GM12878 (cell line): ENCODE results near the gene TNFAIP1. TPM values are rescaled to one million over a fixed set of nuclear protein-coding genes. Genes with fewer than 3 reads are reported as not detected.

ENCODE experiments used
- ATAC-seq: fragments of 200-7000 bp; cut with Tn5 transposase; 3 replicates; pipeline ENCODE4 v1.9.1; 2020; ENCODE audit warnings: mild to moderate bottlenecking, moderate library complexity
- BruUV-seq: library from RNA; stranded (reverse); fragments of 400-500 nt; replicated peaks from 2 replicates; lab custom pipeline; 2021; lab: Mats Ljungman, UMichigan
- CTCF ChIA-PET: fragments of 300-600 bp; sonication (Branson Sonifier 250); formaldehyde crosslinking; extraction: SDS; loops from one replicate; lab custom pipeline; 2021; ENCODE audit warnings: inconsistent platforms; lab: Yijun Ruan, JAX
- POLR2A ChIA-PET: fragments of 350-600 bp; formaldehyde crosslinking; extraction: SDS; loops from one replicate; lab custom pipeline; 2021; ENCODE audit warnings: inconsistent platforms; lab: Charles Lee
- RAD21 ChIA-PET: fragments of 300-600 bp; sonication (Branson Sonifier 250); formaldehyde crosslinking; loops from one replicate; lab custom pipeline; 2023; ENCODE audit warnings: antibody characterized with exemption; ENCODE audit not compliant: unreplicated experiment; lab: Charles Lee
- SMC1A ChIA-PET: fragments of 300-600 bp; sonication (Branson Sonifier 250); formaldehyde crosslinking; loops from one replicate; lab custom pipeline; 2023; ENCODE audit not compliant: unreplicated experiment, uncharacterized antibody; lab: Charles Lee
- DNase-seq: peaks from one replicate; pipeline ENCODE4 v3.0.0-alpha.2; 2011; ENCODE audit warnings: low read depth, low spot score
- FAIRE-seq: peaks from 3 replicates; lab custom pipeline; 2011; peaks lifted over from hg19 to GRCh38; lab: Jason Lieb, UNC
- H2AFZ ChIP-seq: 2 replicates; pipeline ENCODE4 v1.6.0; 2011; ENCODE audit warnings: low read depth, low read length, control low read depth; ENCODE audit not compliant: control insufficient read depth
- H3K27ac ChIP-seq: 2 replicates; pipeline ENCODE4 v1.5.1; 2011; ENCODE audit warnings: control low read depth; ENCODE audit not compliant: control insufficient read depth, insufficient read depth
- H3K27me3 ChIP-seq, 2 experiments: replicated peaks in 1 of 2; 2 replicates each; pipeline versions ENCODE4 v1.6.0 to v1.6.1; 2011; ENCODE audit warnings: low read length in 1 of 2; ENCODE audit not compliant: control insufficient read depth in 2 of 2, insufficient read depth in 2 of 2
- H3K36me3 ChIP-seq, 2 experiments: 2 replicates each; pipeline ENCODE4 v1.5.1; 2011; ENCODE audit warnings: low read length in 1 of 2; ENCODE audit not compliant: control insufficient read depth in 2 of 2, insufficient read depth in 2 of 2
- H3K4me1 ChIP-seq: 2 replicates; pipeline ENCODE4 v1.6.1; 2011; ENCODE audit warnings: mild to moderate bottlenecking, low read length, moderate library complexity, mixed read lengths; ENCODE audit not compliant: control insufficient read depth, insufficient read depth
- H3K4me2 ChIP-seq: 2 replicates; pipeline ENCODE4 v1.6.0; 2011; ENCODE audit warnings: control low read depth; ENCODE audit not compliant: control insufficient read depth, insufficient read depth
- H3K4me3 ChIP-seq: fragments of 200-600 bp; sonication (generic); 2 replicates; pipeline ENCODE4 v1.5.1; 2016
- H3K79me2 ChIP-seq: 2 replicates; pipeline ENCODE4 v1.6.0; 2011; ENCODE audit warnings: low read length; ENCODE audit not compliant: control insufficient read depth, insufficient read depth
- H3K9ac ChIP-seq: 2 replicates; pipeline ENCODE4 v1.8.0; 2011; ENCODE audit warnings: low read length, control low read depth, mixed read lengths; ENCODE audit not compliant: control insufficient read depth, insufficient read depth
- H3K9me3 ChIP-seq: replicated peaks from 3 replicates; pipeline ENCODE4 v1.5.1; 2011; ENCODE audit warnings: mild to moderate bottlenecking, low read length; ENCODE audit not compliant: control insufficient read depth, insufficient read depth
- H4K20me1 ChIP-seq: 2 replicates; pipeline ENCODE4 v1.6.0; 2011; ENCODE audit not compliant: control insufficient read depth, insufficient read depth
- BHLHE40 ChIP-seq, 2 experiments: fragments of 450-650 bp in 1 of 2; IDR thresholded peaks; 2 replicates each; pipeline ENCODE4 v1.6.1; 2011 to 2017; ENCODE audit warnings: low read depth in 2 of 2, borderline replicate concordance in 1 of 2, improper control_type of control experiment in 1 of 2, low read length in 1 of 2, mild to moderate bottlenecking in 1 of 2
- CBFB ChIP-seq: IDR thresholded peaks from 2 replicates; pipeline ENCODE4 v1.6.1; 2016; ENCODE audit warnings: antibody characterized with exemption, low read depth
- CREB1 ChIP-seq: IDR thresholded peaks from 2 replicates; pipeline ENCODE4 v1.6.1; 2012; ENCODE audit warnings: low read depth, mild to moderate bottlenecking, inconsistent platforms
- CREM ChIP-seq: IDR thresholded peaks from 2 replicates; pipeline ENCODE4 v1.6.1; 2014; ENCODE audit warnings: antibody characterized with exemption, low read depth
- EGR1 ChIP-seq, 2 experiments: IDR thresholded peaks; 1 replicate in 1 of 2; 2 replicates in 1 of 2; pipeline ENCODE4 v1.6.1; 2011 to 2012; ENCODE audit warnings: low read depth in 2 of 2, low read length in 2 of 2, borderline replicate concordance in 1 of 2, mild to moderate bottlenecking in 1 of 2, moderate library complexity in 1 of 2
- IKZF1 ChIP-seq: fragments of 450-650 bp; conservative IDR thresholded peaks from 2 replicates; pipeline ENCODE4 v1.6.1; 2017; ENCODE audit warnings: antibody characterized with exemption, mild to moderate bottlenecking
- KAT2A ChIP-seq: conservative IDR thresholded peaks from 2 replicates; pipeline ENCODE4 v1.6.1; 2011; ENCODE audit warnings: low read depth, low read length; ENCODE audit not compliant: control insufficient read depth
- MTA2 ChIP-seq: fragments of 450-650 bp; IDR thresholded peaks from 2 replicates; pipeline ENCODE4 v1.6.1; 2016; ENCODE audit warnings: low read depth, mild to moderate bottlenecking, moderate library complexity
- MYC ChIP-seq: IDR thresholded peaks from 2 replicates; pipeline ENCODE4 v1.6.1; 2011; ENCODE audit warnings: mild to moderate bottlenecking, low read length, moderate library complexity, inconsistent platforms; ENCODE audit not compliant: insufficient read depth, insufficient replicate concordance, insufficient read length, severe bottlenecking
- NBN ChIP-seq: fragments of 450-650 bp; IDR thresholded peaks from 2 replicates; pipeline ENCODE4 v1.6.1; 2016
- NR2C1 ChIP-seq: fragments of 450-650 bp; IDR thresholded peaks from 2 replicates; pipeline ENCODE4 v1.6.1; 2017; ENCODE audit warnings: antibody characterized with exemption, mild to moderate bottlenecking, moderate library complexity
- POLR2AphosphoS5 ChIP-seq: IDR thresholded peaks from 2 replicates; pipeline ENCODE4 v1.6.1; 2011; ENCODE audit warnings: mild to moderate bottlenecking, low read length, inconsistent platforms
- SIN3A ChIP-seq: IDR thresholded peaks from 2 replicates; pipeline ENCODE4 v1.6.1; 2012; ENCODE audit warnings: low read depth, low read length, improper control_type of control experiment
- SRF ChIP-seq, 2 experiments: IDR thresholded peaks; 2 replicates each; pipeline ENCODE4 v1.6.1; 2011; ENCODE audit warnings: low read depth in 2 of 2, low read length in 2 of 2, mild to moderate bottlenecking in 1 of 2, moderate library complexity in 1 of 2
- STAT3 ChIP-seq: IDR thresholded peaks from 2 replicates; pipeline ENCODE4 v1.6.1; 2011; ENCODE audit warnings: low read depth, low read length, improper control_type of control experiment
- SUZ12 ChIP-seq: fragments of 200-600 bp; sonication (generic); IDR thresholded peaks from one replicate; pipeline ENCODE4 v1.6.1; 2018; ENCODE audit warnings: antibody characterized with exemption, mild to moderate bottlenecking; ENCODE audit not compliant: unreplicated experiment
- TAF1 ChIP-seq: IDR thresholded peaks from 2 replicates; pipeline ENCODE4 v1.6.1; 2011; ENCODE audit warnings: mild to moderate bottlenecking, low read depth, low read length, borderline replicate concordance
- TARDBP ChIP-seq: IDR thresholded peaks from 2 replicates; pipeline ENCODE4 v1.6.1; 2016; ENCODE audit warnings: borderline replicate concordance
- TCF7 ChIP-seq: IDR thresholded peaks from 2 replicates; pipeline ENCODE4 v1.6.1; 2014; ENCODE audit warnings: antibody characterized with exemption, borderline replicate concordance
- YY1 ChIP-seq: IDR thresholded peaks from 2 replicates; pipeline ENCODE4 v1.6.1; 2011; ENCODE audit warnings: low read depth, mild to moderate bottlenecking, low read length
- WGBS: methylation state at CpG from one replicate; pipeline ENCODE4 v1.1.6; 2016; ENCODE audit warnings: low lambda C conversion rate; ENCODE audit not compliant: insufficient replicate concordance, insufficient coverage; ENCODE audit errors: missing lambda C conversion rate; 5-methylcytosine and 5-hydroxymethylcytosine counted together
- in situ Hi-C: fragments of 300-500 bp; cut with MboI; formaldehyde crosslinking; loops from 9 replicates; pipeline ENCODE4 v1.14.3; 2018; ENCODE audit warnings: mixed read lengths
- intact Hi-C: fragments of 100-400 bp; cut with micrococcal nuclease; formaldehyde crosslinking; loops from one replicate; pipeline ENCODE4 v1.14.2; 2022; ENCODE audit not compliant: unreplicated experiment
- polyA plus RNA-seq, 11 experiments: library from polyadenylated mRNA; depleted of rRNA in 4 of 11; unstranded in 6 of 11; stranded (reverse) in 5 of 11; fragments of >200 nt; fragmentation: Nextera tagmentation in 4 of 11; fragmentation: Illumina TruSeq in 1 of 11; extraction: Ambion mirVana in 4 of 11; extraction: Trizol in 1 of 11; gene quantifications; 1 replicate in 1 of 11; 2 replicates in 10 of 11; pipeline versions ENCODE4 v1.2.1 to v1.2.3, GENCODE V29; 2011 to 2016; ENCODE audit warnings: inconsistent platforms in 2 of 11, missing spikeins in 2 of 11, low read depth in 1 of 11
- total RNA-seq, 4 experiments: library from RNA; depleted of rRNA in 3 of 4; stranded (reverse); fragments of >200 nt in 3 of 4; fragmentation: Illumina TruSeq in 1 of 4; extraction: Trizol in 1 of 4; gene quantifications; 2 replicates each; pipeline versions ENCODE4 v1.2.1 to v1.2.3, GENCODE V29; 2013 to 2021
- TF ChIP-seq, protein P1 (sequence below): fragments of 450-650 bp; IDR thresholded peaks from 2 replicates; pipeline ENCODE4 v1.6.1; 2016; ENCODE audit warnings: mild to moderate bottlenecking
- TF ChIP-seq, protein P2 (sequence below): IDR thresholded peaks from 2 replicates; pipeline ENCODE4 v1.6.1; 2012; ENCODE audit warnings: low read depth, low read length, improper control_type of control experiment

Gene TNFAIP1
- total and polyA plus RNA-seq, 10 of the 15 experiments (the other 5 are each of a cell fraction or from before 2014, with no cell fraction given) = 1.8 to 16.9 (median 11.7) TPM

DNA sequence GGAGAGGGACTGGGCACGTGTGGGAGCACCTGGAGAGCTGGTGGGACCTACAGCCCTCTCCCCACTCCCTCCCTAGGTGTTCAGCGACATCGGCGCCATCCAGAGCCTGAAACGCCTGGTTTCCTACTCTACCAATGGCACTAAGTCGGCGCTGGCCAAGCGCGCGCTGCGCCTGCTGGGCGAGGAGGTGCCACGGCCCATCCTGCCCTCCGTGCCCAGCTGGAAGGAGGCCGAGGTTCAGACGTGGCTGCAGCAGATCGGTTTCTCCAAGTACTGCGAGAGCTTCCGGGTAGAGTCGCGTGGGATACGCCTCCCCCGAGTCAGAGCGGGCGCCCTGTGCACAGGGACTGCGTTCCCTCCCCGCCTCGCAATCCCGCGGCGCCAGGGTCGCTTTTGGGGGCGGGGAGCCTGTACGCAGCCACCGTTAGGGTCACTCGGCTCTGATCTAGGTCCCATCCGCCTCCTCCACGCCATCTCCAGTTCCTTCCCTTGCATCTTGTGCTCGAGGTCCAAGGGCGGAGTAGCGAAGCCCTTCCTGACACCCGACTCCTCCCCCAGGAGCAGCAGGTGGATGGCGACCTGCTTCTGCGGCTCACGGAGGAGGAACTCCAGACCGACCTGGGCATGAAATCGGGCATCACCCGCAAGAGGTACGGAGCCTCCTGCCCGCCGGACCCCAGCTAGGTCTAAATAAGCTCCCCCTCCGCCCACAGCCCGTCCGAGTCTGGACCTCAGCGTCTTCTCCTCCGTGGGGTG lies 48.9 kb downstream of the TNFAIP1 start:
- Histone ChIP-seq H3K4me3 (peak overlapping the region; percentile 65), H3K4me2 (peak overlapping the region; percentile 82), H3K79me2 (peaks cover 2% of the 10 kb centered on the region; the same call in 1 of the 2 replicates), H3K27me3 (no peaks in the 10 kb centered on the region; a peak in 2 of 4 replicates), H3K36me3 (0 out of 4 replicates have a peak, but pooled peaks cover 0 to 3% of the 10 kb centered on the region in 2 experiments), H3K9ac (peak overlapping the region; percentile 58), H3K9me3 (no peaks in the 10 kb centered on the region), H4K20me1 (no peaks in the 10 kb centered on the region), H2AFZ (peak overlapping the region; percentile 61), H3K27ac (0 out of 2 replicates have a peak overlapping the region, but pooled peaks have one; percentile 1), H3K4me1 (no peaks in the 10 kb centered on the region)
- BruUV-seq = no TSS peak
- 2% methylated on average over 56 of the region's 56 CpGs for WGBS
- CTCF ChIA-PET = interaction anchor here (1.7 to 3.6 kb wide), 2 partner anchors 26 to 32 kb away, joined by 4 to 14 read pairs; no protein-coding TSS in a partner anchor
- POLR2A ChIA-PET = no interaction called here
- RAD21 ChIA-PET = no interaction called here
- SMC1A ChIA-PET = interaction anchor here (1.0 kb wide), 1 partner anchor 153 kb away, joined by 3 read pairs; no protein-coding TSS in a partner anchor
- peak; percentile 62 for FAIRE-seq
- peak; percentile 90 for ATAC-seq
- in situ Hi-C loops = no loop called here
- intact Hi-C loops = loop anchor here (5.0 kb wide), 1 partner anchor 98 kb away; no protein-coding TSS in a partner anchor
- no peak for DNase-seq
- TF ChIP-seq MYC = peak; percentile 12
- 0 out of 4 replicates have a peak, but pooled peaks of 1 of the 2 experiments have one; percentile 15 for TF ChIP-seq BHLHE40 (IDR thresholded peaks at IDR 0.05; ENCODE audit: borderline replicate concordance in 1 of 2, low read depth in 2 of 2, low read length in 1 of 2)
- TF ChIP-seq SUZ12 = no peak
- TF ChIP-seq YY1 = peak; percentile 12; the same call in 1 of the 2 replicates
- peak in 1 of 2 experiments; percentile 8; a peak in 2 of 3 replicates for TF ChIP-seq EGR1 (IDR thresholded peaks at IDR 0.05; ENCODE audit: borderline replicate concordance in 1 of 2, low read depth in 2 of 2, low read length in 2 of 2)
- TF ChIP-seq TARDBP = 0 out of 2 replicates have a peak, but pooled peaks have one; percentile 20
- TF ChIP-seq, protein P1, sequence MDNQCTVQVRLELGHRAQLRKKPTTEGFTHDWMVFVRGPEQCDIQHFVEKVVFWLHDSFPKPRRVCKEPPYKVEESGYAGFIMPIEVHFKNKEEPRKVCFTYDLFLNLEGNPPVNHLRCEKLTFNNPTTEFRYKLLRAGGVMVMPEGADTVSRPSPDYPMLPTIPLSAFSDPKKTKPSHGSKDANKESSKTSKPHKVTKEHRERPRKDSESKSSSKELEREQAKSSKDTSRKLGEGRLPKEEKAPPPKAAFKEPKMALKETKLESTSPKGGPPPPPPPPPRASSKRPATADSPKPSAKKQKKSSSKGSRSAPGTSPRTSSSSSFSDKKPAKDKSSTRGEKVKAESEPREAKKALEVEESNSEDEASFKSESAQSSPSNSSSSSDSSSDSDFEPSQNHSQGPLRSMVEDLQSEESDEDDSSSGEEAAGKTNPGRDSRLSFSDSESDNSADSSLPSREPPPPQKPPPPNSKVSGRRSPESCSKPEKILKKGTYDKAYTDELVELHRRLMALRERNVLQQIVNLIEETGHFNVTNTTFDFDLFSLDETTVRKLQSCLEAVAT = peak; percentile 88
- TF ChIP-seq SIN3A = no peak
- peak; percentile 76 for TF ChIP-seq CREM
- TF ChIP-seq, protein P2, sequence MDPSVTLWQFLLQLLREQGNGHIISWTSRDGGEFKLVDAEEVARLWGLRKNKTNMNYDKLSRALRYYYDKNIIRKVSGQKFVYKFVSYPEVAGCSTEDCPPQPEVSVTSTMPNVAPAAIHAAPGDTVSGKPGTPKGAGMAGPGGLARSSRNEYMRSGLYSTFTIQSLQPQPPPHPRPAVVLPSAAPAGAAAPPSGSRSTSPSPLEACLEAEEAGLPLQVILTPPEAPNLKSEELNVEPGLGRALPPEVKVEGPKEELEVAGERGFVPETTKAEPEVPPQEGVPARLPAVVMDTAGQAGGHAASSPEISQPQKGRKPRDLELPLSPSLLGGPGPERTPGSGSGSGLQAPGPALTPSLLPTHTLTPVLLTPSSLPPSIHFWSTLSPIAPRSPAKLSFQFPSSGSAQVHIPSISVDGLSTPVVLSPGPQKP = no peak
- TF ChIP-seq TAF1 = peak; percentile 33; the same call in 1 of the 2 replicates
- peak; percentile 32; the same call in 1 of the 2 replicates for TF ChIP-seq CBFB
- no peak for TF ChIP-seq STAT3
- no peak for TF ChIP-seq NBN
- 0 out of 2 replicates have a peak, but pooled peaks have one; percentile 17 for TF ChIP-seq IKZF1
- no peak for TF ChIP-seq KAT2A
- TF ChIP-seq MTA2 = no peak
- TF ChIP-seq CREB1 = peak; percentile 77
- peak in 1 of 2 experiments; percentile 51; a peak in 1 of 4 replicates for TF ChIP-seq SRF (IDR thresholded peaks at IDR 0.05; ENCODE audit: low read depth in 2 of 2, low read length in 2 of 2)
- TF ChIP-seq POLR2AphosphoS5 = peak; percentile 79
- TF ChIP-seq NR2C1 = 0 out of 2 replicates have a peak, but pooled peaks have one; percentile 25
- no peak for TF ChIP-seq TCF7
